Fibroblast of pulmonary artery (primary cell): ENCODE measurements around the gene AFAP1L1.

Experiments used
- DNase-seq: peaks from one replicate; pipeline ENCODE4 v3.0.0-alpha.2; 2010; ENCODE audit warnings: low read depth
- H3K4me3 ChIP-seq: replicated peaks from 2 replicates; pipeline ENCODE4 v1.5.1; 2011; ENCODE audit warnings: low read depth, mild to moderate bottlenecking, control low read depth, low read length, moderate library complexity
- CTCF ChIP-seq: IDR thresholded peaks from 2 replicates; pipeline ENCODE4 v1.5.1; 2011; ENCODE audit warnings: mild to moderate bottlenecking, control low read depth, low read length, inconsistent platforms; ENCODE audit errors: missing control alignments

The AFAP1L1 gene

GRCh38 chr5:149278451-149279210 is 7.0 kb downstream of the AFAP1L1 start:
- no peak for TF ChIP-seq CTCF
- DNase-seq: no peak

GRCh38 chr5:149279661-149280060 is 8.0 kb downstream of the AFAP1L1 start:
- no peak for DNase-seq
- TF ChIP-seq CTCF: no peak
- H3K4me3 ChIP-seq: no peak overlapping the region

More at GRCh38 chr5:149278451-149279210, 7.0 kb downstream of the AFAP1L1 start:
- H3K4me3 ChIP-seq: no peak overlapping the region

- no peak overlapping the region for H3K4me3 ChIP-seq
- DNase-seq: no peak
- TF ChIP-seq CTCF: no peak
Measured at GRCh38 chr5:149280124-149280523, 8.5 kb downstream of the AFAP1L1 start.

GRCh38 chr5:149280802-149281201 is 9.1 kb downstream of the AFAP1L1 start:
- no peak overlapping the region for H3K4me3 ChIP-seq
- DNase-seq: no peak
- no peak for TF ChIP-seq CTCF

- TF ChIP-seq CTCF: no peak
- H3K4me3 ChIP-seq: no peak overlapping the region
- DNase-seq: no peak
Measured at GRCh38 chr5:149282027-149282965, 10.6 kb downstream of the AFAP1L1 start.

GRCh38 chr5:149282966-149283332 is 11.3 kb downstream of the AFAP1L1 start:
- no peak for TF ChIP-seq CTCF
- DNase-seq: no peak
- H3K4me3 ChIP-seq: no peak overlapping the region
